Renal cortical epithelial cell (primary cell): ENCODE data around the gene BFSP2. TPM values are rescaled to one million over a fixed set of nuclear protein-coding genes. Genes with fewer than 3 reads are reported as not detected.

Source experiments
- DNase-seq: peaks from one replicate; pipeline ENCODE4 v3.0.0-alpha.2; 2011; ENCODE audit warnings: low read depth
- total RNA-seq: library from RNA; depleted of rRNA; stranded (reverse); fragments of >200 nt; gene quantifications from 2 replicates; pipeline ENCODE4 v1.2.3, GENCODE V29; 2014

Gene BFSP2
- total RNA-seq, 1 donor from 2014 or later: not detected

- DNase-seq: no peak
Observed at GRCh38 chr3:133383741-133384140, 16.1 kb upstream of the BFSP2 start.

- DNase-seq: peak; percentile 49
Observed at GRCh38 chr3:133384331-133385027, 15.4 kb upstream of the BFSP2 start.

- DNase-seq: no peak
Observed at GRCh38 chr3:133386876-133387275, 13.0 kb upstream of the BFSP2 start.

GRCh38 chr3:133387341-133387740 lies 12.5 kb upstream of the BFSP2 start:
- DNase-seq: no peak

- DNase-seq: no peak
Observed at GRCh38 chr3:133388696-133389395, 11.0 kb upstream of the BFSP2 start.

- no peak for DNase-seq
Observed at GRCh38 chr3:133390715-133391114, 9.1 kb upstream of the BFSP2 start.

GRCh38 chr3:133393204-133393603 lies 6.7 kb upstream of the BFSP2 start:
- DNase-seq: peak; percentile 80

GRCh38 chr3:133393691-133394474 lies 6.0 kb upstream of the BFSP2 start:
- no peak for DNase-seq

- no peak for DNase-seq
Observed at GRCh38 chr3:133394561-133395311, 5.1 kb upstream of the BFSP2 start.

- no peak for DNase-seq
Observed at GRCh38 chr3:133396906-133397305, 3.0 kb upstream of the BFSP2 start.

GRCh38 chr3:133401374-133402135 lies 1.7 kb downstream of the BFSP2 start:
- DNase-seq: no peak

- DNase-seq: no peak
Observed at GRCh38 chr3:133404920-133405319, 5.1 kb downstream of the BFSP2 start.

GRCh38 chr3:133408366-133408765 lies 8.5 kb downstream of the BFSP2 start:
- no peak for DNase-seq

GRCh38 chr3:133408961-133409360 lies 9.1 kb downstream of the BFSP2 start:
- peak; percentile 55 for DNase-seq

GRCh38 chr3:133410191-133410892 lies 10.5 kb downstream of the BFSP2 start:
- DNase-seq: peak; percentile 40

GRCh38 chr3:133412183-133413132 lies 12.6 kb downstream of the BFSP2 start:
- DNase-seq: no peak

GRCh38 chr3:133413161-133414020 lies 13.5 kb downstream of the BFSP2 start:
- DNase-seq: peak; percentile 42

GRCh38 chr3:133414021-133414392 lies 14.2 kb downstream of the BFSP2 start:
- no peak for DNase-seq
